GM20431 (cell line): ENCODE measurements around the gene CEP97.

Experiments used
- in situ Hi-C: fragments of 300-500 bp; cut with MseI, MboI; formaldehyde crosslinking; loops from one replicate; pipeline ENCODE4 v1.15.0; 2020; ENCODE audit warnings: low sequenced_read_pairs; ENCODE audit not compliant: unreplicated experiment

The CEP97 gene

DNA sequence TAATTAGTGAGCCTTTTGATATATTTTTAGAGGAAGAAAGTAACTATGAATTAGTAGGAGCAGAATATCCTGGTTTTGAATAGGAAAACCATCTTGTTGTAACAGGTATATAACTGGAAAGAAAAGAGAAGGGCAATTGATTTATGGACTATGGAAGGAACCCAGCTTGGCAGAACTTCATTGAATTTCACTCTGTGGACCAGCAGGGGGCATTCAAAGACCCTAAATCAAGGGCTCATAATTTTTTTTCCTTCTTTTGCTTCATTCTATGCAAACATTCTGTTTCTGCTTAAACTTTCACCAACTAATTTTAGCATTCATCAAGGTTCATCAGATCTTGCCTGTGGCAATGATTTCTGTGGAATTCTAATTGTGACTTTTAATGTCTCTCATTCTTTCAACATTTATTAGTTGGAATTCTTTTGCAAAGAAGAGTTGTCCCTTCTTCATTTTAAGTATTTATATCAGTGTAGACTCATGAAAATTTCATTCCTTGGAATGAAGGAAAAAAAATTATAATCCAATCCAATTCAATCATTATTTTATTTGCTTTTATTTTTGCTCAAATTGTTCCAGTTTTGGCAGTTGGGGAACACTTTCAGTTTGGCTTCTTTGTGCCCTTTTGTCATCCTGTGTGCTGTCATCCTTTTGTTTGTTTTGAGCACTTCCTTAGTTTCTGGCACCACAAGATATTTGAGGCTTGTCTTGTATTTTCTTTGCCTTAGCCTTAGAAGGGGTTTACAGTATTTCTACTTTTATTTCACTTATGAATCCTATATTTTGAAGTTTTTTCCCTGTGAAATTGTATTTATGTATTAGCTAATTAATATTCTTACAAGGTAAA is 85.0 kb downstream of the CEP97 start:
- in situ Hi-C loops = loop anchor here (10.0 to 25.0 kb wide), 2 partner anchors 415 to 728 kb away; no protein-coding TSS in a partner anchor

DNA sequence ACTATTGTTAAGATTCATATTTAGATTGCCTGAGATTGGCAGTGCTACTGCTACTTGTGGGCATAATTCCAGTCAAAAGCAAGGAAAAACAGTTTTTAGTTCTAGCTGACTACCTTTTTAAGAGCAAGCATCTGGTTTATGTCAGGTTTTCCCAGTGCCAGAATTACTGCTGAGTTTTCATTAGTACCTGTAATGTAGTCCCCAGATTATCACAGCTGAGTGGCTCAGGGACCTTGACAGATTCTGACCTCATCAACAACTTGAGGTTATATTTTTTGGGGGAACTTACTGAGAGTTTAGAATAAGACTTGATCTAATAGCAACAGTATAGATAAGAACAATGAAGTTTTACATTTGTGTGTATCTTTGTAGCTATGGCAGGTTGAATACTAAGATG is 85.6 kb downstream of the CEP97 start:
- in situ Hi-C loops = loop anchor here (10.0 to 25.0 kb wide), 2 partner anchors 415 to 727 kb away; no protein-coding TSS in a partner anchor

DNA sequence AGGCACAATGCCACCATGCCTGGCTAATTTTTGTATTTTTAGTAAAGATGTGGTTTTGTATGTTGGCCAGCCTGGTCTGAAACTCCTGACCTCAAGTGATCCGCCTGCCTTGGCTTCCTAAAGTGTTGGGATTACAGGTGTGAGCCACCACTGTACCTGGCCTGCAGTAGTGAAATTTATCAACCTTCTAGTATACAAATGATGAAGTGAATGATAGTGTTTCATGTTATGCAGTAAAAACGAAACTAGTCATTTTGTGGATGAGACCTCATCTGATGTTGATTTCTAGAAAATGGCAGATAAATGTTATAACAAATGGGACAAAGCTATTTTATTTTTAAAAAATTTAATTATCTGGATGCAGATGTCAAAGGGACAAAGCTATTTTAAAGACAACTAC is 87.5 kb downstream of the CEP97 start:
- in situ Hi-C loops = loop anchor here (10.0 to 25.0 kb wide), 2 partner anchors 413 to 725 kb away; no protein-coding TSS in a partner anchor

DNA sequence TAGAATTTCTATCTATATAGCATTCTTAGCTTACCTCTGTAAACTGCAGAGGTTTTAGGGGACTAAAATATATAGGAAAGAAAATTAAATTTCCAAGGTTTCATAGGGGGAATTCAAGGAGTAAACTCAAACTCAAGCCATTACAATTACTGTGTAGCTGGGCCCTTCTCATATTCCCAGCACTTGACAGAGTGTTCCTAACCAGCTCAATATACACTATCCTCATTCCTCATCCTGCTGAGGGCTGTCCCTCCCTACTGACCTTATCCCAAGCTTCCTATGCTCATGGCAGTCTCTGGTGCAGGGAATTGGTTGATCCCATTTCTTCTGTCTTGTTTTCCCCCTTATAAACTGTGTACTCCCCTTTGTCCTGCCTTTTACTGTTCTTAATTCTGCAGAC is 88.5 kb downstream of the CEP97 start:
- in situ Hi-C loops = loop anchor here (10.0 to 25.0 kb wide), 2 partner anchors 412 to 724 kb away; no protein-coding TSS in a partner anchor

DNA sequence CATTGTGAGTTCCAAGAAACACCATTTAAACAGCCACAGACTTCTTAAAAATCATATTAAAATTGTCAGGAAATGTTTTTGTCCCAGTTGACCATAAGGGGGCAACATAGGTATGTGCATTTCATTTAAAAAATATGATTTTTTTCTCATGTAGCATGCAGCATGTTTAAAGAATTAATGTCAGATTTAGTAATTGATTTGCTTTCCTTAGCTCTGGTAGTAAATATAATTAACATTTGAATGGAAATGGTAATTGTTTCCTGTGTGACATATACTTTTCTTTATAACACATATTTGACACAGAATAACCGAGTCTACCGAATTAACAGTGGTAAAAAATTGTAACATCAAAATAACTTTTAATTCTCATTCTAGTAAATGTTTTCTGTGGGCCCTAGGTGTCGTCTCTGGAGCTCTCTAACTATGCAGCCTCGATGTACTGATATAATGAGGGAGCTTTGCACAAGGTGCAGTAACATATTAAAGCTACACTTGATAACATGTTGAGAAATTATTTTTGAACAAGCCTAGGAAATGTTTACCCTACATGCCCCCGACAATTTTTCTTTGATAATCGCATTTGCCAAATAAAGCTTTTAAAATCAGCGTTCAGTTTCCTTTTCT is 89.5 kb downstream of the CEP97 start:
- in situ Hi-C loops = loop anchor here (10.0 to 25.0 kb wide), 2 partner anchors 411 to 723 kb away; no protein-coding TSS in a partner anchor

DNA sequence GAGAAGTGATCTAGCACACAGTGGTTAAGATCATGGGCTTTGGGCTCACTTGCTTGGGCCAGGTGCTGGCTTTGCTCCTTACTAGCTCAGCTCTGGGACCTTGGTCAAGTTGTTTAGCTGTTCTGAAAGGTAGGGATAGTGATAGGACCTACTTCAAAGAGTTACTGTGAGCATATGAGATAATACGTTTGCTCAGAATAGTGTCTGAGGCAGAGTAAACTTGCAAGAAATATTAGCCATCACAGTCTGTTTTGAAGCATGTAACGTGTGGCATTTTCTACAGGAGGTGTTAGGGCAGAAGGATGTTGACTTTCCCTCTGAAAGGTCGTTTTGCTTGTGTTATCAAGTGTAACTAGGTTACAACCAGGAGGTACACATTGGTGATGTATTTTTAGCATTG is 90.4 kb downstream of the CEP97 start:
- in situ Hi-C loops = loop anchor here (10.0 to 25.0 kb wide), 2 partner anchors 410 to 722 kb away; no protein-coding TSS in a partner anchor

DNA sequence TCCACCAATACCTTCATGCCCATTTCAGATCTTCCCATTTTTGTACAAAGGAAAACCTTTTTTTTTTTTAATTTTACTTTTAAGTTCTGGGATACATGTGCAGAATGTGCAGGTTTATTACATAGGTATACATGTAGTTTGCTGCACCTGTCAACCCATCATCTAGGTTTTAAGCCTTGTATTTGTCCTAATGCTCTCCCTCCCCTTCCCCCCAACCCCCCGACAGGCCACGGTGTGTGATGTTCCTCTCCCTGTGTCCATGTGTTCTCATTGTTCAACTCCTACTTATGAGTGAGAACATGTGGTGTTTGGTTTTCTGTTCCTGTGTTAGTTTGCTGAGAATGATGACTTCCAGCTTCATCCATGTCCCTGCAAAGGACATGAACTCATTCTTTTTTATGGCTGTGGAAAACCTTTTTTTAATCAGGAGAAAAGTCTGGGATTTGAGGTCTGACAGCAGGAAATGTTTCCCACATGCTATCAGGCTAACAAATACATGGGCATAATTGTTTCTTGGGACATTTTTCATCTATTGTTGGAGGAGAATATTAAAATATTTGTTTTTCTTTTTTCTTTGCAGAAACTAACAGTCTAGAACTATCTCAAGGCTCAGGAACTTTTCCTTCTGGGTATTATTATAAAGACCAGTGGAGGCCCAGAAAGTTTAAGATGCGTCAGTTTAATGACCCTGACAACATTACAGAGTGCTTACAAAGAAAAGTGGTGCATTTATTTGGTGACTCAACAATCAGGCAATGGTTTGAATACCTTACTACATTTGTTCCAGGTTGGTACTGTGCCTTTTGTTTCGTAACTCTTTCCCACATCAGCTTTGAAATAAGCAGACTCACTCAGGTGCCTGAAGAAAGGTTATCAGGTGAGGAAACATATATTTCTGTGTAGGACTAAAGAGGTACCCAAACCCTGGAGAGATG is 92.1 kb downstream of the CEP97 start:
- in situ Hi-C loops = loop anchor here (10.0 to 25.0 kb wide), 2 partner anchors 408 to 721 kb away; no protein-coding TSS in a partner anchor

DNA sequence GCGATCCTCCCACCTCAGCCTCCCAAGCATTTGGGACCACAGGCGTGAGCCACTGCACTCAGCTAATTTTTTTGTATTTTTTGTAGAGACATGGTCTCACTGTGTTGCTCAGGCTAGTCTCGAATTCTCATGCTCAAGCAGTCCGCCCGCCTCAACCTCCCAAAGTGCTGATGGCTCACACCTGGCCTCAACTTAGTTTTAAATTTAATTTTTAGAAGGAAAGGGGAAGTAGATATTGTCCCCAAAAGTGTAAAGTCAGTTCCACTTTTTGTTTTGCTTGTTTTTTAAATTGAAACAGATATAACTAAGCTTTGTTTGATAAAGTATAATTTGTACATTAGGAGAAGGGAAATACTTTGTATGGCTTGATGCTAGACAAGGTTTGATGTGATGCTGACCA is 93.6 kb downstream of the CEP97 start:
- in situ Hi-C loops = loop anchor here (10.0 to 25.0 kb wide), 2 partner anchors 407 to 719 kb away; no protein-coding TSS in a partner anchor

DNA sequence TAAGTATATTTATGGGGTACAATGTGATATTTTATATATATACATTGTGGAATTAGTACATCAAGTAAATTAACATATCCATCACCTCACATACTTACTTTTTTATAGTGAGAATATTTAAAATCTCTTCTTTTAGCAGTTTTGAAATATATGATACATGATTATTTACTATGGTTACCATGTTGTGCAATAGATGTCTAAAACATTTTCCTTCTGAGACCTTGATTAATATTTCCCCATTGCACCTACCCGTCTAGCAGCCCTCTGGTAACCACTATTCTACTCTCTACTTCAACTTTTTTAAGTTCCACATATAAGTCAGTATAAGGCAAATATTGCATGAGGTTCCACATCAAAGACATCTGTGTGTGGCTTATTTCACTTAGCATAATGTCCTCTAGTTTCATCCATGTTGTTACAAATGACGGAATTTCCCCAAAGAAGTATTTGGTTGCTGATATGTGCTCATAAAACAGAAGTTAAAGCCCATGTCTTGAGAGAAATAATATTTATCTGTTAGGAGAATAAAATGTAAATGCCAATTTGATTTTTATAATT is 95.3 kb downstream of the CEP97 start:
- in situ Hi-C loops = loop anchor here (10.0 to 25.0 kb wide), 2 partner anchors 405 to 718 kb away; no protein-coding TSS in a partner anchor
